Measurements from ENCODE around the gene CADM4. TPM values are rescaled to one million over a fixed set of nuclear protein-coding genes. Genes with fewer than 3 reads are reported as not detected.

The CADM4 gene
- total and polyA plus RNA-seq, 2 of the 8 experiments (the other 6 are each of a cell fraction or from before 2014, with no cell fraction given) = 13.5 to 25.0 TPM

DNA sequence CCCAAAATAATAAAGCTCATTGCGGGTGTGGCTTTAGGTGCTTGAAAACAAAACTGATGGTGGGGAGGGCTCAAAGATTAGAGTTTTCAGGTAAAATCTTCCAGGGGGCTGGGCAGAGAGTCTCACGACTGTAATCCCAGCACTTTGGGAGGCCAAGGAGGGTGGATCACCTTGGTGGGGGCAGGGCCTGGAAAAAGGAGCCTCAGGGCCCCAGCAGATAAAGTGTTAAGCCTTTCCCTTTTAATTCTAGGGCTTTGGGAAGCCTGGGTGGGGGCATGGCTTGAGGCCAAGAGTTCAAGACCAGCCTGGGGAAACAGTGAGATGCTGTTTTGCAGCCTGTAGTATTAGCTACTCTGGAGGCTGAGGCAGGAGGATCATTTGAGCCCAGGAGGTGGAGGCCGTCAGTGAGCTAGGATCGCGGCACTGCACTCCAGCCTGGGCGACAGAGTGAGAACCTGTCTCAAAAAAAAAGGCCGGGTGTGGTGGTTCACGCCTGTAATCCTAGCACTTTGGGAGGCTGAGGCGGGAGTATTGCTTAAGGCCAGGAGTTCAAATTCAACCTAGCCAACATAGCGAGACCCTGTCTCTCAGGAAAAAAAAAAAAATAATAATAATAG is 45.5 kb downstream of the CADM4 start:
- peak overlapping the region in 1 of 2 experiments; percentile 89; a peak in 1 of 4 replicates for H3K4me2 ChIP-seq (ENCODE audit: insufficient read depth in 1 of 2, low read depth in 2 of 2, low read length in 2 of 2)
- DNase-seq (ENCODE audit: low read depth in 1 of 2, low spot score in 2 of 2) = no peak

More for the DNA sequence above, 45.5 kb downstream of the CADM4 start:
- H3K9ac ChIP-seq (replicated peaks in 1 of 4; ENCODE audit: extremely low read depth in 1 of 4, low read depth in 3 of 4, low read length in 3 of 4) = no peak overlapping the region
- H2AFZ ChIP-seq (ENCODE audit: low read length) = no peak overlapping the region
- WGBS, 2 experiments (ENCODE audit: extremely low coverage in 1 of 2, insufficient coverage in 1 of 2, insufficient read length in 1 of 2, insufficient replicate concordance in 2 of 2, low coverage in 1 of 2, low lambda C conversion rate in 2 of 2, missing lambda C conversion rate in 1 of 2) = 87% methylated on average over 10 of the region's 10 CpGs; no CpG with 5 or more reads in 1 of the 2 experiments
- no peak overlapping the region for H3K27ac ChIP-seq (ENCODE audit: low read depth, low read length)
- no peak overlapping the region for H2BK15ac ChIP-seq (ENCODE audit: low read length)
- no peaks in the 10 kb centered on the region for H3K27me3 ChIP-seq (replicated peaks in 1 of 4; ENCODE audit: control insufficient read depth in 3 of 4, extremely low read depth in 1 of 4, insufficient read depth in 3 of 4, low read length in 3 of 4)
- ChIA-PET POLR2A (ENCODE audit: partially characterized antibody) (interaction anchor here (0.6 to 3.9 kb wide), 10 partner anchors 11 to 74 kb away, joined by 3 to 36 read pairs (median 4); partner anchors contain the start of genes PINLYP, XRCC1 and ZNF575), CTCF (ENCODE audit: partially characterized antibody) (interaction anchor here (0.6 to 6.5 kb wide), 45 partner anchors 10 to 1571 kb away, joined by 3 to 92 read pairs (median 4); partner anchors contain the start of genes ETHE1, PINLYP, XRCC1 and ZNF428)
- H3K4me1 ChIP-seq (replicated peaks in 1 of 4; ENCODE audit: control insufficient read depth in 3 of 4, insufficient read depth in 4 of 4, low read length in 3 of 4) = peaks cover 2 to 6% (median 3%) of the 10 kb centered on the region in 4 experiments; a peak in 6 of 7 replicates
- peaks cover 3 to 6% of the 10 kb centered on the region in 2 experiments for H4K20me1 ChIP-seq (replicated peaks in 1 of 2; ENCODE audit: control insufficient read depth in 1 of 2, insufficient read depth in 2 of 2, low read length in 2 of 2)
- no peak overlapping the region for H3K56ac ChIP-seq (replicated peaks; ENCODE audit: insufficient read length, low read depth, low read length)
- H2BK120ac ChIP-seq (replicated peaks; ENCODE audit: low read depth, low read length) = no peak overlapping the region
- H3K18ac ChIP-seq (ENCODE audit: extremely low read depth, low read length) = no peak overlapping the region
- no peak overlapping the region for H4K91ac ChIP-seq (replicated peaks; ENCODE audit: insufficient read length, low read length)
- no peak overlapping the region for H4K8ac ChIP-seq (ENCODE audit: extremely low read depth, insufficient read depth, low read length)
- no peaks in the 10 kb centered on the region for H3K9me3 ChIP-seq (ENCODE audit: insufficient read depth in 2 of 2, low read depth in 1 of 2, low read length in 1 of 2)
- no peak overlapping the region for H2BK5ac ChIP-seq (ENCODE audit: low read depth, low read length)
- peaks cover 16% of the 10 kb centered on the region; the same call in 1 of the 2 replicates for H3K23me2 ChIP-seq (ENCODE audit: low read depth, low read length)
- FAIRE-seq = no peak
- no peak overlapping the region for H2BK12ac ChIP-seq (ENCODE audit: low read depth, low read length)
- H3K4me3 ChIP-seq (ENCODE audit: extremely low read depth in 1 of 4, insufficient read depth in 2 of 4, low read depth in 3 of 4, low read length in 4 of 4) = no peak overlapping the region; a peak in 1 of 8 replicates
- H2AK5ac ChIP-seq (ENCODE audit: low read depth, low read length) = no peak overlapping the region
- H4K5ac ChIP-seq (ENCODE audit: insufficient read length, low read depth, low read length) = no peak overlapping the region
- peaks cover 5 to 20% of the 10 kb centered on the region in 2 experiments for H3K79me2 ChIP-seq (ENCODE audit: control insufficient read depth in 1 of 2, insufficient read depth in 2 of 2, low read length in 2 of 2)
- H3K79me1 ChIP-seq (ENCODE audit: low read depth, low read length) = peaks cover 7% of the 10 kb centered on the region
- peaks cover 3 to 26% (median 10%) of the 10 kb centered on the region in 4 experiments; a peak in 5 of 8 replicates for H3K36me3 ChIP-seq (ENCODE audit: control insufficient read depth in 2 of 4, insufficient read depth in 4 of 4, low read length in 3 of 4)
- H2BK20ac ChIP-seq (ENCODE audit: low read length) = no peak overlapping the region
- H3K23ac ChIP-seq (ENCODE audit: insufficient read length) = no peak overlapping the region
- H3K14ac ChIP-seq (ENCODE audit: insufficient read length) = no peak overlapping the region
- TF ChIP-seq RXRA (IDR thresholded peaks at IDR 0.05; ENCODE audit: insufficient read depth, low read depth, low read length) (no peak), JUN (IDR thresholded peaks at IDR 0.05; ENCODE audit: low read depth, low read length) (no peak), YY1 (IDR thresholded peaks at IDR 0.05; ENCODE audit: low read depth, low read length) (no peak)
- TF ChIP-seq, protein P1, sequence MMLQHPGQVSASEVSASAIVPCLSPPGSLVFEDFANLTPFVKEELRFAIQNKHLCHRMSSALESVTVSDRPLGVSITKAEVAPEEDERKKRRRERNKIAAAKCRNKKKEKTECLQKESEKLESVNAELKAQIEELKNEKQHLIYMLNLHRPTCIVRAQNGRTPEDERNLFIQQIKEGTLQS (IDR thresholded peaks at IDR 0.05; ENCODE audit: insufficient read depth, low read depth, low read length) = no peak
- no peak overlapping the region for H3K4ac ChIP-seq (replicated peaks; ENCODE audit: insufficient read length, low read depth, low read length)
